Muscle of back (tissue), 11 donors: ENCODE data around the gene RHD. TPM values are rescaled to one million over a fixed set of nuclear protein-coding genes. Genes with fewer than 3 reads are reported as not detected.
"Not testable (repeated sequence)": the region's sequence is repeated elsewhere in the genome, so short reads cannot be mapped to it uniquely, and the experiment has no call there.

Source experiments
- DNase-seq, 3 donors: peaks; one replicate each; pipeline versions ENCODE4 v3.0.0 to v3.0.0-alpha.2; 2013
- polyA plus RNA-seq, 10 donors: library from polyadenylated mRNA; unstranded; fragments of 120-200 nt; gene quantifications; one replicate each; pipeline ENCODE4 v1.2.1, GENCODE V29; 2013; ENCODE audit not compliant: insufficient read length in 10 of 10

Gene RHD
- polyA plus RNA-seq, 10 donors, result 0.15 to 1.2 (median 0.63) TPM

- DNase-seq, result no peak
Measured at GRCh38 chr1:25256578-25256965, 15.7 kb upstream of the RHD start.

GRCh38 chr1:25257196-25257595, 15.1 kb upstream of the RHD start:
- no peak for DNase-seq

GRCh38 chr1:25259813-25260212, 12.5 kb upstream of the RHD start:
- DNase-seq, result not testable (repeated sequence)

- DNase-seq, result not testable (repeated sequence)
Measured at GRCh38 chr1:25260336-25260735, 12.0 kb upstream of the RHD start.

GRCh38 chr1:25266554-25267287, 5.6 kb upstream of the RHD start:
- not testable (repeated sequence) for DNase-seq

GRCh38 chr1:25267288-25268142, 4.8 kb upstream of the RHD start:
- peak in 2 of 3 donors; percentile 59 to 72 for DNase-seq

- DNase-seq, result not testable (repeated sequence)
Measured at GRCh38 chr1:25268143-25268760, 4.1 kb upstream of the RHD start.

- not testable (repeated sequence) for DNase-seq
Measured at GRCh38 chr1:25275648-25276047, 3.3 kb downstream of the RHD start.

- DNase-seq, result not testable (repeated sequence)
Measured at GRCh38 chr1:25277295-25277694, 5.0 kb downstream of the RHD start.

GRCh38 chr1:25278358-25278757, 6.0 kb downstream of the RHD start:
- not testable (repeated sequence) for DNase-seq

GRCh38 chr1:25278790-25279189, 6.5 kb downstream of the RHD start:
- DNase-seq, result not testable (repeated sequence)

GRCh38 chr1:25279693-25280111, 7.4 kb downstream of the RHD start:
- not testable (repeated sequence) for DNase-seq

GRCh38 chr1:25285862-25286261, 13.6 kb downstream of the RHD start:
- not testable (repeated sequence) for DNase-seq

GRCh38 chr1:25287164-25287563, 14.9 kb downstream of the RHD start:
- not testable (repeated sequence) for DNase-seq

- not testable (repeated sequence) for DNase-seq
Measured at GRCh38 chr1:25288573-25289101, 16.3 kb downstream of the RHD start.

- DNase-seq, result not testable (repeated sequence)
Measured at GRCh38 chr1:25290043-25290442, 17.7 kb downstream of the RHD start.

- DNase-seq, result not testable (repeated sequence)
Measured at GRCh38 chr1:25293426-25293825, 21.1 kb downstream of the RHD start.

GRCh38 chr1:25294889-25295826, 22.8 kb downstream of the RHD start:
- DNase-seq, result not testable (repeated sequence)

GRCh38 chr1:25296501-25296900, 24.2 kb downstream of the RHD start:
- not testable (repeated sequence) for DNase-seq

- not testable (repeated sequence) for DNase-seq
Measured at GRCh38 chr1:25300729-25301128, 28.4 kb downstream of the RHD start.

GRCh38 chr1:25302330-25302729, 30.0 kb downstream of the RHD start:
- not testable (repeated sequence) for DNase-seq
